Measurements from ENCODE around the gene ST8SIA4.

ST8SIA4 gene

DNA sequence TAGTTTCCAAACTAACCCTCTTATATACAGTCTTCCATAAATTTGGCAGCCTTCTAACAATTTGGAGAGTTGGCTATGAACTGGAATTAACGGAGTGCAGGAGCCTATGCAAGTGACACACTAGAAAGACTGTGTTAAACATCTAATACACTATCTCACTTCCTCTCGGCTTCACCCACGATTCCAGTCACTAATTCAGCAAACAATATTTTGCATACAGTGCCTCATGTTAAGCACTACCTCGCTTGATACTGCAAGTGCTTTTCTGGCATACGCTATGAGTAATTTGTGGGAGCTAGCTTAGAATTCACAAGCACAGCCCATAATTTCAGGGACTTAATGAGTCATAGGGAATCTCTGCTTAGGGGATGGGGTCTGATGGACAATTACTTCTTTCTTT lies 102.5 kb downstream of the ST8SIA4 start:
- no peak overlapping the region for H3K4me3 ChIP-seq (ENCODE audit: low read depth, low read length)
- TF ChIP-seq, protein P1, sequence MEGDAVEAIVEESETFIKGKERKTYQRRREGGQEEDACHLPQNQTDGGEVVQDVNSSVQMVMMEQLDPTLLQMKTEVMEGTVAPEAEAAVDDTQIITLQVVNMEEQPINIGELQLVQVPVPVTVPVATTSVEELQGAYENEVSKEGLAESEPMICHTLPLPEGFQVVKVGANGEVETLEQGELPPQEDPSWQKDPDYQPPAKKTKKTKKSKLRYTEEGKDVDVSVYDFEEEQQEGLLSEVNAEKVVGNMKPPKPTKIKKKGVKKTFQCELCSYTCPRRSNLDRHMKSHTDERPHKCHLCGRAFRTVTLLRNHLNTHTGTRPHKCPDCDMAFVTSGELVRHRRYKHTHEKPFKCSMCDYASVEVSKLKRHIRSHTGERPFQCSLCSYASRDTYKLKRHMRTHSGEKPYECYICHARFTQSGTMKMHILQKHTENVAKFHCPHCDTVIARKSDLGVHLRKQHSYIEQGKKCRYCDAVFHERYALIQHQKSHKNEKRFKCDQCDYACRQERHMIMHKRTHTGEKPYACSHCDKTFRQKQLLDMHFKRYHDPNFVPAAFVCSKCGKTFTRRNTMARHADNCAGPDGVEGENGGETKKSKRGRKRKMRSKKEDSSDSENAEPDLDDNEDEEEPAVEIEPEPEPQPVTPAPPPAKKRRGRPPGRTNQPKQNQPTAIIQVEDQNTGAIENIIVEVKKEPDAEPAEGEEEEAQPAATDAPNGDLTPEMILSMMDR (IDR thresholded peaks at IDR 0.05; ENCODE audit: low read depth, low read length) = no peak
- no peak for TF ChIP-seq MYC (IDR thresholded peaks at IDR 0.05; ENCODE audit: low read depth, low read length)
- no peak for TF ChIP-seq POLR2A (IDR thresholded peaks at IDR 0.05; ENCODE audit: extremely low read depth, insufficient read length)
- TF ChIP-seq, protein P2, sequence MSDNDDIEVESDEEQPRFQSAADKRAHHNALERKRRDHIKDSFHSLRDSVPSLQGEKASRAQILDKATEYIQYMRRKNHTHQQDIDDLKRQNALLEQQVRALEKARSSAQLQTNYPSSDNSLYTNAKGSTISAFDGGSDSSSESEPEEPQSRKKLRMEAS (IDR thresholded peaks at IDR 0.05; ENCODE audit: low read depth, low read length) = no peak
- DNase-seq (ENCODE audit: low read depth) = no peak

DNA sequence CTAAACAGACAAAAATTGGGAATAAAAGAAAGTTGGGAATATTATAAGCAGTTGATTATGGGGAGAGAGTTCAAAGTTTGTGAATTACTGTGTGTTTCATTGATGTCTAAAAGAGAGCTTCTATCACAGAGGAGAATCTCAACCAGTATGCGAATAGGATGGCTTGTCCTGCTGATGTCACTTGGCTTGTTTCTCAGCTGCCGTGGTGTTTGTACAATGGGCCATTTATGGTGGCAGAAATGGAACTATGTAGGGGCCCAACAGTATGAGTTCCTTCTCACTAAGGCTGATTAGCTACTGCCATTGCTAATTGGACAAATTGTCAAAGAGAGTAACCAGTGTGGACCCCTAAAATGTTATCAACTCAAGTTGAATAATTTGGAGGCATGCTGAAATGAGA lies 103.9 kb downstream of the ST8SIA4 start:
- TF ChIP-seq, protein P1 (IDR thresholded peaks at IDR 0.05; ENCODE audit: low read depth, low read length) = no peak
- TF ChIP-seq MYC (IDR thresholded peaks at IDR 0.05; ENCODE audit: low read depth, low read length) = no peak
- TF ChIP-seq POLR2A (IDR thresholded peaks at IDR 0.05; ENCODE audit: extremely low read depth, insufficient read length) = no peak
- TF ChIP-seq, protein P2 (IDR thresholded peaks at IDR 0.05; ENCODE audit: low read depth, low read length) = no peak
- H3K4me3 ChIP-seq (ENCODE audit: low read depth, low read length) = no peak overlapping the region
- no peak for DNase-seq (ENCODE audit: low read depth)

DNA sequence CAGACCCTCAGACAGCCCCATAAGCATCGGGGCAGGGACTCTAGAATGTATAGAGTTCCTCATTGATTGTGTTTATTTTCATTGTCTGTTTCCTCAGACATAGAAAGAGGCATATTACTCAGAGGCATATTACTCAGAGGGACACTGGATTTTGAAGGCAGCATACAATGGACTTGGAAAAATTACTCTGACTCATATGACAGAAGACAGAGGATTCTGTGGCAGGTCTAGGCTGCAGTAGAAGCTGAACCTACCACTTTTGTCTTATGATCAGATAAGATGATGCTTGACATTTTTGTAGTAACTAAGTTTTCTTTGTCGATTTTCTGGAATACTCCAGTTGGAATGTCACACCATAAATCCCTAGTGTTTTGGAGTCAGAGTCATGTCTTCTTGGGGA lies 105.2 kb downstream of the ST8SIA4 start:
- TF ChIP-seq, protein P2 (IDR thresholded peaks at IDR 0.05; ENCODE audit: low read depth, low read length) = no peak
- TF ChIP-seq, protein P1 (IDR thresholded peaks at IDR 0.05; ENCODE audit: low read depth, low read length) = no peak
- TF ChIP-seq MYC (IDR thresholded peaks at IDR 0.05; ENCODE audit: low read depth, low read length) (no peak), POLR2A (IDR thresholded peaks at IDR 0.05; ENCODE audit: extremely low read depth, insufficient read length) (no peak)
- no peak for DNase-seq (ENCODE audit: low read depth)
- no peak overlapping the region for H3K4me3 ChIP-seq (ENCODE audit: low read depth, low read length)

DNA sequence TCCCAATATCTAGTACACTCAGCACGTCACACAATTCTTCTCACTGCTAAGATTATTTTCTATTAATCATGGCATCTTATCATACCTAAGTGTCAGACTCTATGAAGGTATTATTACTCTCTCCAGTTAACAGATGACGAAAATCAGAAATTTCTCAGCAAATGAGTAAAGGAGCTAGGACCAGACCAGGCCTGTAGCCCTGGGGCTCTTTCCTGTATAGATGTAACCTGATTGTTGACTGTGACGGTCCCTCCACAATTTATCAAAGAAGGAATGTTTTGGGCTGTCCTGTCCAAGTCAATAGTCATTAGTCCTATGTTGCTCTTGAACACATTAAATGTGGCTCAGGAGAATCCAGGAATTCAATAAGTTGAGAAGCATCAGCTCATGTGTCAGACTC lies 106.2 kb downstream of the ST8SIA4 start:
- DNase-seq (ENCODE audit: low read depth) = no peak
- H3K4me3 ChIP-seq (ENCODE audit: low read depth, low read length) = no peak overlapping the region
- TF ChIP-seq, protein P2 (IDR thresholded peaks at IDR 0.05; ENCODE audit: low read depth, low read length) = no peak
- TF ChIP-seq POLR2A (IDR thresholded peaks at IDR 0.05; ENCODE audit: extremely low read depth, insufficient read length) (no peak), MYC (IDR thresholded peaks at IDR 0.05; ENCODE audit: low read depth, low read length) (no peak)
- TF ChIP-seq, protein P1 (IDR thresholded peaks at IDR 0.05; ENCODE audit: low read depth, low read length) = no peak

DNA sequence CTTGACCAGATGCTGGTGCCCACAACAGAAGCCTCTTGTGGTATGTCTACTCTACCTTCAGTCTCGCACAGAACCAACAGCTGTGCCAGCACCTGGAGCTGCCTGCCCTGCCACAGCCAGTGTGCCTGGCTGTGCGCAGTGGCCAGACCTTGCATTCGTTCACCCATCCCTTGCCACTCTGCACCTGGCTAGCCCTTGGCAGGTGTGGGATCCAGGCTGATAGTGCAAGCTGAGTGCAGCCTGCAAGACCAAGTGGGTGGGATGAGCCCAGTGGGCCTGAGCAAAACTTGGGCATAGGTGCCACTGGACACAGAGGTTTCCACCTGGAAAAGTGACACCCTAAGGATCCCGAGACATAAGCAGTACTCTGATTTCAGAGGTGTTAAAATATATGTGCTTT lies 108.2 kb downstream of the ST8SIA4 start:
- no peak for DNase-seq (ENCODE audit: low read depth)

More for the DNA sequence above, 108.2 kb downstream of the ST8SIA4 start:
- no peak overlapping the region for H3K4me3 ChIP-seq (ENCODE audit: low read depth, low read length)
- TF ChIP-seq, protein P2 (IDR thresholded peaks at IDR 0.05; ENCODE audit: low read depth, low read length) = no peak
- TF ChIP-seq POLR2A (IDR thresholded peaks at IDR 0.05; ENCODE audit: extremely low read depth, insufficient read length) = no peak
- TF ChIP-seq MYC (IDR thresholded peaks at IDR 0.05; ENCODE audit: low read depth, low read length) = no peak
- TF ChIP-seq, protein P1 (IDR thresholded peaks at IDR 0.05; ENCODE audit: low read depth, low read length) = no peak
